Measurements from ENCODE around the gene MITF. TPM values are rescaled to one million over a fixed set of nuclear protein-coding genes. Genes with fewer than 3 reads are reported as not detected.

Gene MITF
- total and polyA plus RNA-seq, 8 donors: 3.5 to 61.3 (median 15.5) TPM

- WGBS, 5 donors: 81 to 92% (median 88%) methylated on average over 1 of the region's 1 CpG
- Histone ChIP-seq H3K4me1 (peaks cover 0 to 33% (median 18%) of the 10 kb centered on the region in 4 donors), H3K27me3 (no peaks in the 10 kb centered on the region), H3K4me3 (no peak overlapping the region), H3K27ac (no peak overlapping the region), H3K36me3 (no peaks in the 10 kb centered on the region), H3K9me3 (no peaks in the 10 kb centered on the region)
- intact Hi-C loops (cut with DNase I; ENCODE audit: low total_unique reads): no loop called here
- DNase-seq: no peak
- no peak for TF ChIP-seq EP300 (IDR thresholded peaks at IDR 0.05)
- no peak for TF ChIP-seq CTCF (IDR thresholded peaks at IDR 0.05)
- no peak for TF ChIP-seq POLR2AphosphoS5 (IDR thresholded peaks at IDR 0.05)
- TF ChIP-seq POLR2A (IDR thresholded peaks at IDR 0.05): no peak
These were observed 70.0 kb downstream of the MITF start for GRCh38 chr3:69809076-69809835.

- Histone ChIP-seq H3K36me3 (no peaks in the 10 kb centered on the region), H3K27ac (no peak overlapping the region), H3K4me3 (no peak overlapping the region), H3K4me1 (peaks cover 0 to 32% (median 14%) of the 10 kb centered on the region in 4 donors), H3K27me3 (no peaks in the 10 kb centered on the region), H3K9me3 (no peaks in the 10 kb centered on the region)
- 48 to 61% (median 55%) methylated on average over 4 of the region's 4 CpGs for WGBS, 5 donors
- TF ChIP-seq POLR2AphosphoS5 (IDR thresholded peaks at IDR 0.05) (no peak), EP300 (IDR thresholded peaks at IDR 0.05) (no peak)
- no peak for DNase-seq
- intact Hi-C loops (cut with DNase I; ENCODE audit: low total_unique reads): no loop called here
These were observed 72.5 kb downstream of the MITF start for GRCh38 chr3:69811452-69812401.

- TF ChIP-seq POLR2A (IDR thresholded peaks at IDR 0.05) (no peak), POLR2AphosphoS5 (IDR thresholded peaks at IDR 0.05) (no peak), EP300 (IDR thresholded peaks at IDR 0.05) (no peak), CTCF (IDR thresholded peaks at IDR 0.05) (no peak)
- no peak for DNase-seq
- no peaks in the 10 kb centered on the region for H3K36me3 ChIP-seq
- peaks cover 0 to 45% (median 21%) of the 10 kb centered on the region in 4 donors for H3K4me1 ChIP-seq
- no peaks in the 10 kb centered on the region for H3K27me3 ChIP-seq
- H3K4me3 ChIP-seq: no peak overlapping the region
- H3K27ac ChIP-seq: no peak overlapping the region
- H3K9me3 ChIP-seq: no peaks in the 10 kb centered on the region
- WGBS, 5 donors: 43 to 62% (median 55%) methylated on average over 1 of the region's 1 CpG
- intact Hi-C loops (cut with DNase I; ENCODE audit: low total_unique reads): no loop called here
These were observed 76.7 kb downstream of the MITF start for GRCh38 chr3:69815970-69816369.

- H3K27me3 ChIP-seq: no peaks in the 10 kb centered on the region
- WGBS, 5 donors: 70 to 90% (median 86%) methylated on average over 2 of the region's 2 CpGs
- H3K4me3 ChIP-seq: no peak overlapping the region
- no peaks in the 10 kb centered on the region for H3K36me3 ChIP-seq
- no peak for TF ChIP-seq CTCF (IDR thresholded peaks at IDR 0.05)
- no peak for TF ChIP-seq EP300 (IDR thresholded peaks at IDR 0.05)
- no peak for TF ChIP-seq POLR2AphosphoS5 (IDR thresholded peaks at IDR 0.05)
- TF ChIP-seq POLR2A (IDR thresholded peaks at IDR 0.05): no peak
- no peak for DNase-seq
- peaks cover 0 to 33% (median 11%) of the 10 kb centered on the region in 4 donors for H3K4me1 ChIP-seq
- H3K27ac ChIP-seq: no peak overlapping the region
- intact Hi-C loops (cut with DNase I; ENCODE audit: low total_unique reads): no loop called here
- H3K9me3 ChIP-seq: no peaks in the 10 kb centered on the region
These were observed 78.7 kb downstream of the MITF start for GRCh38 chr3:69817988-69818387.

Measured in stomach (tissue), 9 donors.